ENCODE data around the gene STX8. TPM values are rescaled to one million over a fixed set of nuclear protein-coding genes. Genes with fewer than 3 reads are reported as not detected.

STX8 gene
- total and polyA plus RNA-seq, 4 donors: 14.7 to 39.5 (median 28.7) TPM

GRCh38 chr17:9306086-9306485, 269.5 kb downstream of the STX8 start (continued):
- TF ChIP-seq ZBTB33 (IDR thresholded peaks at IDR 0.05): no peak
- no peak for TF ChIP-seq TAF1 (conservative IDR thresholded peaks at IDR 0.05)
- TF ChIP-seq RXRA (IDR thresholded peaks at IDR 0.05): no peak
- TF ChIP-seq NR2F2 (IDR thresholded peaks at IDR 0.05): no peak
- TF ChIP-seq JUND (IDR thresholded peaks at IDR 0.05): no peak
- TF ChIP-seq RAD21 (IDR thresholded peaks at IDR 0.05): no peak
- no peak for TF ChIP-seq FOXA2 (IDR thresholded peaks at IDR 0.05)
- no peak for TF ChIP-seq ATF3 (IDR thresholded peaks at IDR 0.05)
- TF ChIP-seq HNF4A (conservative IDR thresholded peaks at IDR 0.05): no peak

- DNase-seq (ENCODE audit: low spot score): no peak
- Histone ChIP-seq H3K4me3 (ENCODE audit: low read depth in 1 of 3, low read length in 3 of 3) (no peak overlapping the region), H3K4me1 (ENCODE audit: control insufficient read depth in 4 of 4, insufficient read depth in 4 of 4, low read length in 3 of 4) (peaks cover 2 to 19% (median 7%) of the 10 kb centered on the region in 4 donors), H3K36me3 (ENCODE audit: control insufficient read depth in 4 of 4, insufficient read depth in 3 of 4, low read depth in 1 of 4, low read length in 3 of 4) (no peaks in the 10 kb centered on the region), H3K9ac (ENCODE audit: low read depth in 1 of 2, low read length in 2 of 2) (no peak overlapping the region), H3K27me3 (ENCODE audit: control insufficient read depth in 4 of 4, insufficient read depth in 4 of 4, low read length in 3 of 4) (no peaks in the 10 kb centered on the region), H3K27ac (ENCODE audit: low read depth in 1 of 2, low read length in 2 of 2) (no peak overlapping the region), H3K9me3 (ENCODE audit: control insufficient read depth in 4 of 4, low read length in 3 of 4) (no peaks in the 10 kb centered on the region)
- no peak for TF ChIP-seq ATF3 (IDR thresholded peaks at IDR 0.05)
- TF ChIP-seq ZBTB33 (IDR thresholded peaks at IDR 0.05): no peak
- no peak for TF ChIP-seq REST (IDR thresholded peaks at IDR 0.05)
- TF ChIP-seq HNF4G (IDR thresholded peaks at IDR 0.05): no peak
- no peak for TF ChIP-seq SP1 (IDR thresholded peaks at IDR 0.05)
- no peak for TF ChIP-seq TAF1 (conservative IDR thresholded peaks at IDR 0.05)
- TF ChIP-seq GABPA (IDR thresholded peaks at IDR 0.05 in 1 of 2, conservative IDR thresholded peaks at IDR 0.05 in 1 of 2): no peak
- TF ChIP-seq RAD21 (IDR thresholded peaks at IDR 0.05): no peak
- no peak for TF ChIP-seq JUND (IDR thresholded peaks at IDR 0.05)
- no peak for TF ChIP-seq FOXA2 (IDR thresholded peaks at IDR 0.05)
- TF ChIP-seq EGR1 (IDR thresholded peaks at IDR 0.05; ENCODE audit: low read depth in 2 of 2): no peak
- TF ChIP-seq, protein P1, sequence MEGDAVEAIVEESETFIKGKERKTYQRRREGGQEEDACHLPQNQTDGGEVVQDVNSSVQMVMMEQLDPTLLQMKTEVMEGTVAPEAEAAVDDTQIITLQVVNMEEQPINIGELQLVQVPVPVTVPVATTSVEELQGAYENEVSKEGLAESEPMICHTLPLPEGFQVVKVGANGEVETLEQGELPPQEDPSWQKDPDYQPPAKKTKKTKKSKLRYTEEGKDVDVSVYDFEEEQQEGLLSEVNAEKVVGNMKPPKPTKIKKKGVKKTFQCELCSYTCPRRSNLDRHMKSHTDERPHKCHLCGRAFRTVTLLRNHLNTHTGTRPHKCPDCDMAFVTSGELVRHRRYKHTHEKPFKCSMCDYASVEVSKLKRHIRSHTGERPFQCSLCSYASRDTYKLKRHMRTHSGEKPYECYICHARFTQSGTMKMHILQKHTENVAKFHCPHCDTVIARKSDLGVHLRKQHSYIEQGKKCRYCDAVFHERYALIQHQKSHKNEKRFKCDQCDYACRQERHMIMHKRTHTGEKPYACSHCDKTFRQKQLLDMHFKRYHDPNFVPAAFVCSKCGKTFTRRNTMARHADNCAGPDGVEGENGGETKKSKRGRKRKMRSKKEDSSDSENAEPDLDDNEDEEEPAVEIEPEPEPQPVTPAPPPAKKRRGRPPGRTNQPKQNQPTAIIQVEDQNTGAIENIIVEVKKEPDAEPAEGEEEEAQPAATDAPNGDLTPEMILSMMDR (IDR thresholded peaks at IDR 0.05; ENCODE audit: low read depth, low read length, missing input control): no peak
- TF ChIP-seq, protein P2, sequence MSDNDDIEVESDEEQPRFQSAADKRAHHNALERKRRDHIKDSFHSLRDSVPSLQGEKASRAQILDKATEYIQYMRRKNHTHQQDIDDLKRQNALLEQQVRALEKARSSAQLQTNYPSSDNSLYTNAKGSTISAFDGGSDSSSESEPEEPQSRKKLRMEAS (IDR thresholded peaks at IDR 0.05): no peak
- WGBS: 67% methylated on average over 7 of the region's 7 CpGs
These were observed 275.9 kb downstream of the STX8 start for GRCh38 chr17:9299695-9300094.

All from liver (tissue), 9 donors.